Cardiac muscle cell (in vitro differentiated cells and primary cell): ENCODE measurements around the gene PIK3C2G. TPM values are rescaled to one million over a fixed set of nuclear protein-coding genes. Genes with fewer than 3 reads are reported as not detected.
A peak's percentile ranks its signal among the peaks of the same experiment; 100 is the strongest.
"Not testable (repeated sequence)": the region's sequence is repeated elsewhere in the genome, so short reads cannot be mapped to it uniquely, and the experiment has no call there.

Experiments used
- DNase-seq, 2 donors: peaks; one replicate each; pipeline versions ENCODE4 v3.0.0 to v3.0.0-alpha.2; 2010 to 2017; ENCODE audit warnings: low read depth in 1 of 2, low spot score in 1 of 2
- H3K27ac ChIP-seq: fragments of 200-600 bp; sonication (generic); 2 replicates; pipeline ENCODE4 v1.5.1; 2016
- H3K27me3 ChIP-seq: fragments of 200-600 bp; sonication (generic); 2 replicates; pipeline ENCODE4 v1.6.0; 2016; ENCODE audit warnings: control low read depth
- H3K36me3 ChIP-seq: fragments of 200-600 bp; sonication (generic); 2 replicates; pipeline ENCODE4 v1.5.1; 2016; ENCODE audit warnings: control low read depth
- H3K4me1 ChIP-seq: fragments of 200-600 bp; sonication (generic); 2 replicates; pipeline ENCODE4 v1.8.1; 2017; ENCODE audit warnings: low read depth, mild to moderate bottlenecking, mixed run types
- H3K4me3 ChIP-seq: fragments of 200-600 bp; sonication (generic); 2 replicates; pipeline ENCODE4 v1.5.1; 2016; ENCODE audit warnings: mild to moderate bottlenecking
- H3K9me3 ChIP-seq: fragments of 200-600 bp; sonication (generic); 2 replicates; pipeline ENCODE4 v1.5.1; 2017; ENCODE audit warnings: low read depth, mild to moderate bottlenecking, control low read depth
- CTCF ChIP-seq: IDR thresholded peaks from 2 replicates; pipeline ENCODE4 v1.5.1; 2012; ENCODE audit warnings: low read depth, mild to moderate bottlenecking, low read length
- polyA plus RNA-seq: library from polyadenylated mRNA; unstranded; fragments of >200 nt; fragmentation: Nextera tagmentation; extraction: Ambion mirVana; gene quantifications from 2 replicates; pipeline ENCODE4 v1.2.1, GENCODE V29; 2016
- total RNA-seq: library from RNA; depleted of rRNA; stranded (reverse); fragments of >200 nt; gene quantifications from 2 replicates; pipeline ENCODE4 v1.2.3, GENCODE V29; 2016

PIK3C2G gene
- total and polyA plus RNA-seq, 2 experiments from 2014 or later = not detected

GRCh38 chr12:18483698-18484325 lies 222.5 kb downstream of the PIK3C2G start:
- TF ChIP-seq CTCF = no peak
- Histone ChIP-seq H3K9me3 (no peaks in the 10 kb centered on the region), H3K27me3 (no peaks in the 10 kb centered on the region), H3K4me3 (no peak overlapping the region), H3K4me1 (no peaks in the 10 kb centered on the region), H3K36me3 (no peaks in the 10 kb centered on the region), H3K27ac (no peak overlapping the region)
- DNase-seq = no peak

- H3K27me3 ChIP-seq = no peaks in the 10 kb centered on the region
- no peaks in the 10 kb centered on the region for H3K4me1 ChIP-seq
- H3K4me3 ChIP-seq = no peak overlapping the region
- no peak overlapping the region for H3K27ac ChIP-seq
- H3K36me3 ChIP-seq = no peaks in the 10 kb centered on the region
- no peak for DNase-seq
- H3K9me3 ChIP-seq = no peaks in the 10 kb centered on the region
- no peak for TF ChIP-seq CTCF
Measured at GRCh38 chr12:18486036-18486435, 224.7 kb downstream of the PIK3C2G start.

GRCh38 chr12:18487509-18487908 lies 226.2 kb downstream of the PIK3C2G start:
- TF ChIP-seq CTCF = no peak

GRCh38 chr12:18492372-18493025 lies 231.2 kb downstream of the PIK3C2G start:
- H3K4me1 ChIP-seq = no peaks in the 10 kb centered on the region
- no peaks in the 10 kb centered on the region for H3K36me3 ChIP-seq
- TF ChIP-seq CTCF = no peak
- DNase-seq = peak in 1 of 2 donors; percentile 78
- no peak overlapping the region for H3K27ac ChIP-seq
- H3K9me3 ChIP-seq = no peaks in the 10 kb centered on the region
- H3K4me3 ChIP-seq = no peak overlapping the region
- no peaks in the 10 kb centered on the region for H3K27me3 ChIP-seq

More at GRCh38 chr12:18487509-18487908, 226.2 kb downstream of the PIK3C2G start:
- Histone ChIP-seq H3K4me3 (no peak overlapping the region), H3K27ac (no peak overlapping the region), H3K4me1 (no peaks in the 10 kb centered on the region), H3K27me3 (no peaks in the 10 kb centered on the region), H3K36me3 (no peaks in the 10 kb centered on the region), H3K9me3 (no peaks in the 10 kb centered on the region)
- DNase-seq = no peak

GRCh38 chr12:18496156-18496555 lies 234.8 kb downstream of the PIK3C2G start:
- DNase-seq = peak in 1 of 2 donors; percentile 13
- H3K9me3 ChIP-seq = no peaks in the 10 kb centered on the region
- H3K27ac ChIP-seq = no peak overlapping the region
- H3K4me3 ChIP-seq = no peak overlapping the region
- no peaks in the 10 kb centered on the region for H3K4me1 ChIP-seq
- TF ChIP-seq CTCF = no peak
- H3K36me3 ChIP-seq = no peaks in the 10 kb centered on the region
- H3K27me3 ChIP-seq = no peaks in the 10 kb centered on the region

GRCh38 chr12:18500160-18500574 lies 238.8 kb downstream of the PIK3C2G start:
- not testable (repeated sequence) for H3K4me1 ChIP-seq, DNase-seq, H3K4me3 ChIP-seq, H3K9me3 ChIP-seq, H3K36me3 ChIP-seq, H3K27me3 ChIP-seq, H3K27ac ChIP-seq

- H3K27ac ChIP-seq, H3K27me3 ChIP-seq, H3K4me1 ChIP-seq, H3K36me3 ChIP-seq, H3K9me3 ChIP-seq, DNase-seq, H3K4me3 ChIP-seq: not testable (repeated sequence)
Measured at GRCh38 chr12:18500736-18501135, 239.4 kb downstream of the PIK3C2G start.
